Vagina (tissue), 2 donors: Measurements from ENCODE around the gene DDX20.

Experiments used
- POLR2A ChIP-seq, 2 donors: fragments of 450-650 bp; IDR thresholded peaks; one replicate each; pipeline ENCODE4 v1.6.1; 2017; ENCODE audit warnings: antibody characterized with exemption in 2 of 2, mild to moderate bottlenecking in 2 of 2, moderate library complexity in 2 of 2
- POLR2AphosphoS5 ChIP-seq, 2 donors: sonication (generic); formaldehyde crosslinking; IDR thresholded peaks; one replicate each; pipeline ENCODE4 v1.9.0; 2017; ENCODE audit warnings: antibody characterized with exemption in 2 of 2, mild to moderate bottlenecking in 2 of 2, low read depth in 1 of 2; ENCODE audit not compliant: insufficient read depth in 1 of 2

DNA sequence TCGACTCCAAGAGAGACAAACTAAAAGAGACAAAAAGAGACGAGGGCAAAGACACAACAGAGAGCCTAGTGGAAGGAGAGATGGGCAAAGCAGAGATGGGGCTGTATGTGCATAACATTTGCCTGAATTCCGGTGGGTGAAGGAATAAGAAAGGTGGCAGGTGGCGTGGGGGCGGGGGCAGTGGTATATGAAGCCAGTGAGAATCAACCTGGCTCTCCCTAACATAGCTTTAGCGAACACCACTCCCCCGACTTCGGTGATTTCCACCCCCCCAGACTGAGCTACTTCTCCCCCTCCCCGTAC, 17.6 kb upstream of the DDX20 start:
- no peak for TF ChIP-seq POLR2A (IDR thresholded peaks at IDR 0.05)
- no peak for TF ChIP-seq POLR2AphosphoS5 (IDR thresholded peaks at IDR 0.05; ENCODE audit: insufficient read depth in 1 of 2, low read depth in 1 of 2)
